HG03159 (cell line): ENCODE results near the gene FAM163B.

Experiments
- ATAC-seq: cut with Tn5 transposase; IDR thresholded peaks from one replicate; pipeline ENCODE4 v1.9.1; 2021; ENCODE audit warnings: mild to moderate bottlenecking, moderate library complexity; ENCODE audit not compliant: unreplicated experiment

FAM163B gene

GRCh38 chr9:133531293-133531692 is 77.9 kb downstream of the FAM163B start:
- ATAC-seq = no peak

GRCh38 chr9:133529874-133530273 is 79.3 kb downstream of the FAM163B start:
- ATAC-seq = no peak

GRCh38 chr9:133529457-133529856 is 79.7 kb downstream of the FAM163B start:
- ATAC-seq = no peak

- ATAC-seq = no peak
These were observed 80.3 kb downstream of the FAM163B start for GRCh38 chr9:133528876-133529241.

GRCh38 chr9:133528001-133528875 is 81.0 kb downstream of the FAM163B start:
- no peak for ATAC-seq

GRCh38 chr9:133527444-133527920 is 81.7 kb downstream of the FAM163B start:
- ATAC-seq = no peak
